Stimulated activated CD4-positive, alpha-beta T cell treated with anti-CD3 and anti-CD28 coated beads, Interleukin-1b, Interleukin-23, amount 100 ng/mL, for 48 hours (primary cell): Measurements from ENCODE around the gene ANKRD29.

Experiments
- DNase-seq: peaks from one replicate; pipeline ENCODE4 v3.0.0-alpha.2; 2020

Gene ANKRD29

DNA sequence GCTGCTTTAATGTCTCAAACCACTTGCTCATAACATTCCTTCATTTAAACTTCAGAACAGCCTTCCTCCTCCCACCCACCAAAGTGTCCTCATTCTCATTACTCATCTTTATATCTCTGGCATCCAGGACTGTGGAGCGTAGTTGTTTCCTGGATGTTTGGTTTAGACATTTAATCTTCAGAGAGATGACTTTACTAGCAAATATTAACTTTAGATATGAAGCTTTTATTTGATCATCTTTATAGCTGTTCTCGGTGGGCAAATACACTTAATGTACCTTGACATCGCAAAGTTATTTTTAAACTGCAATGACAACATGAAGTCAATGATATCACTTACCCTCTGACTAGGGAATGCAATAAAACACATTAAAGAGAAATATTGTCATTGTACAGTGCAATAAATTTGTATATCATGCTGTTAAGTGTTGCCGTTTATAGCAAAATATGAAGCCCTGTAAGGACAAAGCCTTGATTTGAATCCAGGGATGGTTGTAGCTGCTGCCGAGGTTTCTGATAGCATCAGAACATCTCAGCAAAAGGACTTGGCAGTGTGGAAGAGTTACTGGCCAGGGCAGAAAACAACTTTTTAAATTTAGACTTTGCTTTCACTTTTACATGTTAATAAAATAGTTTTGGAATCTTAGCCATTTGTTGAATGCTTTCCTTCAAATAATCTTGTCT, 21.9 kb upstream of the ANKRD29 start:
- DNase-seq: no peak

DNA sequence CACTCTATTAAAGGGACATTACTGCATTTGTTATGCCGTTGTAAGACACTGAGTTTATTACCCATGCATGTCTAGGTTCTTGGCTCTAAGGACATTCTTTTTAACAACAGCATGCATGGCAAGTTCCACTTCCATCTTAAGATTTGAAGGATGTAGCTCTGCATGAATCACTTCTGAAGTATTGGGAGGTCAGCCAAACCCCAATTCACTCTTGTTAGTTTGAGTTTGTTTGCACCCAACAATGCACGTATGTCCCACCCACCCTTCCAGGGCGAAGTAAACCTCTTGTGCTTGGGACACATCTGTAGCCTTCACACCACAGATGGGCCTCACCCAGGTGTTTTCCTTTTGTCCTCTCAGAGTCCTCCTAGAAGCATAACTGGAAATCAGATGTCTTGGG, 21.0 kb upstream of the ANKRD29 start:
- no peak for DNase-seq

- no peak for DNase-seq
These were observed 20.4 kb upstream of the ANKRD29 start for GRCh38 chr18:23683155-23683554.

DNA sequence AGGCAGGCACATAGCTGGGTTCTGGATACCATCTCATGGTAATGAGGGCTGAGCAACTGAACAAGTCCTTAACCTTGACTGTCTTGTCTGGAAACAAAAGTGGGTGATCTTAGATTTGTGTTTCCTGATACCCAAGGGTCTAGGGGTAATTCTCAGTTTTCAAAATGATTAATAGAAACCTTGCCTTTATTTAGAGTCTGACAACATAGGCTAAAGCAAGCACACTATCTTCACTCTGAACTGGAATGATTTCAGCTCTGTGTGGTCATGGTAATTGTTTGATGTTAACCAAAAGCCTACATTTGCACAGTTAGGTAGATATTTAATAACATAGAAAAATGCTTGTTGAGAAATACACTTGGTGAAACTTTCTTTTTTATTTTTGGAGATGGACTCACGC, 19.8 kb upstream of the ANKRD29 start:
- DNase-seq: no peak

- no peak for DNase-seq
These were observed 19.3 kb upstream of the ANKRD29 start for GRCh38 chr18:23682045-23682444.

DNA sequence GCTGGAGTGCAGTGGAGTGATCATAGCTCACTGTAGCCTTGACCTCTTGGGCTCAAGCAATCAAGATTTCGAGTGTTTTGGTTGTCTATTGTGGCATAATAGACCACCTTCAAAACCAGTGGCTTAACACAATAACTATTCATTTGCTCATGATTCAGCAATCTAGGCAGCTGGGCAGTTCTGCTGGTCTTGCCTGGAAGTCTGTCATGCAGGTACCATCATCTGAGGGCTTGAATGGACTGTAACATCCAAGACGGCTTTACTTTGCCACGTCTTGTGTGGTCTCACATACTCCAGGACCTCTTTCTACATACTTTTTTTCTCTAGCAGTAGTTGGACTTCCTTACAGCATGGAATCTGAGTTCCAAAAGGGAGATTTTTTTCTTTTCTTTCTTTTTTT, 13.2 kb upstream of the ANKRD29 start:
- no peak for DNase-seq

GRCh38 chr18:23675236-23675635, 12.5 kb upstream of the ANKRD29 start:
- no peak for DNase-seq

DNA sequence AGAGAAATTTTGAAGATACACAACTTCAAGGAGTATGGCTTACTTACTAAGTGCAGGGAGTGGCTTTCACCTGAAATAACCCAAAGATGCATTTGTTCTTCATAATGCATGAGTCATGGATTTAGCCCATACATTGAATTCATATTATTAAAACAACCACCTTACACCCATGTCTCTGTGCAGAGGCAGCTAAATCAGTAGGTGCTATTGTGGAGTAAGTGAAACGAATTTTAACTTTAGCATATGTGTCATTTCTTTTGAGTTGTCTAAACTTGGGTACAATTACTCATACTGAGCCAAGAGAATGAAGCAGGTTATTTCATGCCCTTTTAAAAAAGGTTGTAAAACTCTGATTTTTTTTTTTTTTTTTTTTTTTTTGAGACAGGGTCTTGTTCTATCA, 11.0 kb upstream of the ANKRD29 start:
- peak; percentile 32 for DNase-seq

GRCh38 chr18:23671564-23671963, 8.9 kb upstream of the ANKRD29 start:
- DNase-seq: no peak

DNA sequence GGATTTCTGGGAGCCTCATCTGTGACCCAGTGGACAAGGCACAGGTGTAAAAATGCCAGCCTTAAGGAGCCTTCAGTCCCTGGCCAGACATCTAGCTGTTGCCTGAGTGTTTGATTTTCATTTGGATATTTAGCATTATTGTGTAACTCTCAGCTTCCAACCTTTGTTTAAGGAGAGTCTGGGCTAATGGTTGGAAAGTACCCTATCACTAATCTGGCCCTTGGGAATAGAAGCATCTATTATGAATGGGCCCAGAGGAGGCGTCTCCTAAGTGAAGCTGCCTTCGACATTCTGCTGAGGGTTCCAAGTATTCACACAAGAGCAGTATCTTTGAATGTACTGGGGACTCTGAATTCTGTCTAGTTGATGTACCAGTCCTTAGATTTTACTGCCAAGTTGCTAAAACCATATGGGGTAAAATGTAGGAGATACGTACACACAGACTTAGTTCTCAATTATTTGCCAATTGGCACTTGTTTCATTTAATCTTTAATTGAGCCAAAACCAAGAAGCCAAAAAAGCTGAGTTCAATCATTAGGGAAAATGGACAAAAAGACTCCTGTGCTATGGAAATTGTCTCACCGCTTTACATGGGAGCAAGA, 7.2 kb upstream of the ANKRD29 start:
- DNase-seq: no peak

DNA sequence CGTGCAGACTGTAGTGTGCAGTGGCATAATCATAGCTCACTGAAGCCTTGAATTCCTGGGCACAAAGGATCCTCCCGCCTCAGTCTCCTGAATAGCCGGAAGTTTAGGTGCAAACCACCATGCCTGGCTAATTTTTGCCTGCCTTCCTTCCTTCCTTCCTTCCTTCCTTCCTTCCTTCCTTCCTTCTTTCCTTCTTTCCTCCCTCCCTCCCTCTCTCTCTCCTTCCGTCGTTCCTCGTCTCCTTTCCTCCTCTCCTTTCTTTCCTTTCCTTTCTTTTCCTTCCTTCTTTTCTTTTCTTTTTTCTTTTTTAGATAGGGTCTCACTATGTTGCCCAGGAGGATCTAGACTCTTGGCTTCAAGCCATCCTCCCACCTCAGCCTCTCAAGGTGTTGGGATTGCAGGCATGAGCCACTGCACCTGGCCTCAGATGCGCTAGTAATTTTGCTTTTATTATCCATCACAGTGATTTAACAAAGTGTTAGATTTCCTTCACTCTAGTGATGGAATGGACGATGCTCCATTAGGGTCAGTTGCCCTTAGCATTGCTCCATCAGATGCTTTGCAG, 6.6 kb upstream of the ANKRD29 start:
- no peak for DNase-seq

DNA sequence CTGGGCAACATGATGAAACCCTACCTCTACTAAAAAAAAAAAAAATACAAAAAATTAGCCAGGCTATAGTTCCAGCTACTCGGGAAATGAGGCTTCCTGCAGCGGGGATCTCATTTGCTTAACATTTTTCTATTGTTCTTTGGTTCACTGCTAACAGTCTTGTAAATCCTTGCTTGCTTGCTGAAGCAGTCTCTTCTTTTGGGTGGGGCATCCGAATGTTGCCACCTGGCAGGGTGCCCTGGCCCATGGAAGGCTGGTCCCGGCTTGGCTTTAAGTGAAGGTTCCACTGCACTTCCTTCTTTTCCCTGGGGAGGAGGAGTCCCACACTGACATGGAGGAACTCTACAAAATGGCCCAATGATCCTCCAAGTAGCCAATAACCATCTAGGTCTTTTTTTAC, 6.0 kb upstream of the ANKRD29 start:
- DNase-seq: no peak

DNA sequence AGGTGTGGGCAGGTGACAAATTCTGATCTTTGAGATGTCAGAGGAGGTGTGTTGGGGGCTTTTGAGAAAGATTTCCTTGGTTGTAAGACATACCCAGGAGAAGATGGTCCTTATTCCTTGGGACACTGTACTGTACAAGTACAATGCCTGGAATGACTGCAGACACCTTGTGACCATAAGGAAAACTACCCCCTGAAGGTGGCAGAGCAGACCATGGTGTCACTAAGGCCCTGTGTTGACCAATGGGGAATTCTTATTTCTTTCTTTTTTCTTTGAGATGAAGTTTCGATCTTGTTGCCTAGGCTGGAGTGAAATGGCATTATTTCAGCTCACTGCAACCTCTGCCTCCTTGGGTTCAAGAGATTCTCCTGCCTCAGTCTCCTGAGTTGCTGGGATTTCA, 4.4 kb upstream of the ANKRD29 start:
- no peak for DNase-seq

DNA sequence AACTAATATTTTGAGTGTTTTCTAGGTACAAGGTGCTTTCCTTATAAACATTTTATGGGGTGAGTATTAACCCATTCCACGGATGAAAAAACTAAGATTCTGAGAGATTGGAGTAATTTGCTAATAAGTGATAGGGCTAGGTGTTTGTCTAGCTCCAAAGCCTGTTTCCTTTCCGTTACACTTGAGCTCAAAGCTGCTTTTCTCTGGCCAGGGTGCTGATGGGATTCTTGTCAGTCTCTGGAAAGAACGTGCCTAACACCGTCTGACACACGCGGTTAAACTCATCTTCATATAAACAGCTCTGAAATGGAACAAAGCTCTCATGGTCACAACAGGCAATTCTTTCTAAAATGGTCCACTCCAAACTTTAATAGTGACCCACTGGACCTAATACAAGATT, 2.0 kb upstream of the ANKRD29 start:
- DNase-seq: no peak

DNA sequence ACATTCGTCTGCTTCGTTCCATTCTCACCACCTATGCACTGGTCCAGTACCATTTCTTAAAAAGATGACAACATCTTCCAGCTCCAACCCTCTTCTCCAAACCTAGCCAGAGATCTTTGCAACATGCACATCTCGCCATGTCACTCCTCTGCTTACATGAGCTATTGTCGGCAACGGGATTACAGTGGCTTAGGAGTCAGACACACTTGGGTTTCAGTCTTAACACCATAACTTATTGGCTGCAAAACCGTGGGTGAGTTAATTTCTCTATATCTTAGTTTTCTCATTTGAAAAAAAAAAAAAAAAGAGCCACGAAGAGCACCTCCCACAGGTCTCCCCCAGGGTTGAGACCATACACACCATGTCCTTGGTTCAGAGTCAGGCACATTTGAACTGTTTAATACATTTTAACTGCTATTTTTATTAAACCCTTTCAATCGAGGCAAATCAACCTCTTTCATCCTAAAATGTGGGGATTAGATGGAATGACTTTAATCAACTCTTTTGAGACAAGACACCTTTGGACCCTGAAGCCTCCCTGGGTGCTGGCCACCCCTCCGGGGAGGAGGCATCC, 889 bp downstream of the ANKRD29 start:
- peak; percentile 5 for DNase-seq

- DNase-seq: no peak
These were observed 4.4 kb downstream of the ANKRD29 start for GRCh38 chr18:23658285-23658684.

GRCh38 chr18:23652232-23652631, 10.5 kb downstream of the ANKRD29 start:
- no peak for DNase-seq

DNA sequence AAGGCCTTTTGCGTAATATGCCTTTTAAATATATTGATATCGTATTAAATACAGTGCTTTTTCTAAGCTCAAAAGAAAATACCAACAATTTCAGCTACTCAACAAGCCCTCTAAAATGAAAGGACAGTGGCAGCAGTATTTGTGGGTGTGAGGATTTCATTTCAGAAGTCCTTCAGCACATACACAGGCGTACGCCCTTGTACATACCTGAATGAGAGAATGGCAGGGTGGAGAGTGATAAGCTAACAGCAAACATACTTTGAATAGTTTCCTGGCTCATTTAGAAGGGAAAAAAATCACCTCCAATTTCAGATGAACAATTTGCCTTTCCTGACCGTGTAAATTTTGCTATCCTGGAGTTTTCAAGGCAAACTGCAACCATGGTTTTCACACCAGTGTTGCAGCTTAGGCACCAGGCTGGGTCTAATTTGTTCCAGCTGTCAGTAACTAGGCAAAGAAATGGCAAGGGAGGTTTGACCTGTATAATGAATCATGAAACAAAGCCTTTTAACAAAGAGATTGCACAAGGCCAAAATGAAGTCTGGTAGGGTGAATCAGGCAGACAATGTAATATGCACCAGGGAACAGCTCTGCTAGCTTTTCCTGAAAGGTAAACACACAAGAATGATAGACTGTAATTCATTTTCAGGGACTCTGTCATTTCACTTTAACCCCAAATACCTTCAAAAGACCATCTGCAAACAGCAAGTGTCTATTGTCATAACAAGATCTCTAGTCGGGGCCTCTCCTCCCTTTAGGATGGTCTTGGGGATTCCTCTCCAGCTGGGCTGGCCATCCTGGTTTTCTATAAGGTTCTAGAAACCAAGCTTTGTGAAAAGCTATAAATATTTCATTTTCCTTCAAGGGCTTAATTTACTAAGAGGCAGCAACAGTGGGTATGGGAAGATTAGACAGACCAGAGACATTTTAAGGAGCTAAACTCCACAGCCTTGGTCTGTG, 11.5 kb downstream of the ANKRD29 start:
- DNase-seq: no peak

DNA sequence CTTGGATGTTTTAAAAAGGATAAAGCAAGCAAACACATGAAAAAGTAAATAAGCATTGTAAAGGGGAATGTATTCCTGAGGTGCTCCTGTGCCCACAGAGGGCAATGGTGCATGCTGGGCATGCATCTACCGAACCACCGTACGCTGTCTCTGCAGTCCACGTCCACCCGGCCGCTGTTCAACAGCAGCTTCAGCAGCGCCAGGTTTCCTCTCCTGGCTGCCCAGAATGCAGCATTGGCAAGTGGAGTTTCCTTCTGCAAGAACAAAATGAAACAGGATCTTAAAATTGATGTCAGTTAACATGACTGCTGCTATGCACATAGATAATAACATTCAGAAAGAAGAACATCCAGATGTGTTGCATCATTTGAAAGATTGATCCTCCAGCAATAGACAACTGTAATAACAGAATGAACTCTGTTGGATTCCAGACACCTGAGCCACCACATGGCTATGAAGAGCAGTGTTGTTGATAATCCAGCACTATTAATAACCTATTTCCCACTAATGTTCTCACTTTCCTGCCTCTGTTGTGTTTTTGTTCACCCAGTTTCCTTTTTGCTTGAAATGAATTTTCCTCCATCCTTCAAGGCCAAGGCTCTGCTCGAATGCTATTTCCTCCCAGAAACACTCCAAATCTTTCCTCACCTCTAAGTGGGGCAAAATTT, 13.6 kb downstream of the ANKRD29 start:
- no peak for DNase-seq

- DNase-seq: no peak
These were observed 14.3 kb downstream of the ANKRD29 start for GRCh38 chr18:23648456-23648855.

GRCh38 chr18:23646282-23646681, 16.4 kb downstream of the ANKRD29 start:
- no peak for DNase-seq

GRCh38 chr18:23645568-23646175, 17.0 kb downstream of the ANKRD29 start:
- DNase-seq: no peak
